Bronchial epithelial cell (primary cell): Measurements from ENCODE around the gene CEACAM6. TPM values are rescaled to one million over a fixed set of nuclear protein-coding genes. Genes with fewer than 3 reads are reported as not detected.
A peak's percentile ranks its signal among the peaks of the same experiment; 100 is the strongest.
"Not testable (repeated sequence)": the region's sequence is repeated elsewhere in the genome, so short reads cannot be mapped to it uniquely, and the experiment has no call there.

Experiments
- DNase-seq: peaks from one replicate; pipeline ENCODE4 v3.0.0-alpha.2; 2010; ENCODE audit warnings: low read depth
- FAIRE-seq: peaks from 2 replicates; lab custom pipeline; 2011; peaks lifted over from hg19 to GRCh38; lab: Jason Lieb, UNC
- H3K27me3 ChIP-seq: 2 replicates; pipeline ENCODE4 v1.5.1; 2011; ENCODE audit warnings: low read length; ENCODE audit not compliant: control insufficient read depth, insufficient read depth
- H3K36me3 ChIP-seq: 2 replicates; pipeline ENCODE4 v1.5.1; 2011; ENCODE audit warnings: low read length; ENCODE audit not compliant: control insufficient read depth, insufficient read depth
- H3K4me3 ChIP-seq: 2 replicates; pipeline ENCODE4 v1.5.1; 2011; ENCODE audit warnings: mild to moderate bottlenecking, low read depth, low read length, control low read depth
- total RNA-seq: library from RNA; depleted of rRNA; stranded (reverse); fragments of >200 nt; gene quantifications from 2 replicates; pipeline ENCODE4 v1.2.1, GENCODE V29; 2014
- TF ChIP-seq, protein P1 (sequence below): IDR thresholded peaks from 2 replicates; pipeline ENCODE4 v1.5.1; 2011; ENCODE audit warnings: mild to moderate bottlenecking, moderate library complexity, low read length, control low read depth, inconsistent platforms; ENCODE audit not compliant: insufficient read depth, severe bottlenecking

Gene CEACAM6
- total RNA-seq, 1 donor from 2014 or later = 13.7 TPM

- DNase-seq (no peak), FAIRE-seq (peak; percentile 97)
- Histone ChIP-seq H3K4me3 (no peak overlapping the region), H3K27me3 (peaks cover 8% of the 10 kb centered on the region), H3K36me3 (no peaks in the 10 kb centered on the region)
- TF ChIP-seq, protein P1, sequence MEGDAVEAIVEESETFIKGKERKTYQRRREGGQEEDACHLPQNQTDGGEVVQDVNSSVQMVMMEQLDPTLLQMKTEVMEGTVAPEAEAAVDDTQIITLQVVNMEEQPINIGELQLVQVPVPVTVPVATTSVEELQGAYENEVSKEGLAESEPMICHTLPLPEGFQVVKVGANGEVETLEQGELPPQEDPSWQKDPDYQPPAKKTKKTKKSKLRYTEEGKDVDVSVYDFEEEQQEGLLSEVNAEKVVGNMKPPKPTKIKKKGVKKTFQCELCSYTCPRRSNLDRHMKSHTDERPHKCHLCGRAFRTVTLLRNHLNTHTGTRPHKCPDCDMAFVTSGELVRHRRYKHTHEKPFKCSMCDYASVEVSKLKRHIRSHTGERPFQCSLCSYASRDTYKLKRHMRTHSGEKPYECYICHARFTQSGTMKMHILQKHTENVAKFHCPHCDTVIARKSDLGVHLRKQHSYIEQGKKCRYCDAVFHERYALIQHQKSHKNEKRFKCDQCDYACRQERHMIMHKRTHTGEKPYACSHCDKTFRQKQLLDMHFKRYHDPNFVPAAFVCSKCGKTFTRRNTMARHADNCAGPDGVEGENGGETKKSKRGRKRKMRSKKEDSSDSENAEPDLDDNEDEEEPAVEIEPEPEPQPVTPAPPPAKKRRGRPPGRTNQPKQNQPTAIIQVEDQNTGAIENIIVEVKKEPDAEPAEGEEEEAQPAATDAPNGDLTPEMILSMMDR = no peak
Observed at GRCh38 chr19:41784743-41785142, 29.4 kb downstream of the CEACAM6 start.

DNA sequence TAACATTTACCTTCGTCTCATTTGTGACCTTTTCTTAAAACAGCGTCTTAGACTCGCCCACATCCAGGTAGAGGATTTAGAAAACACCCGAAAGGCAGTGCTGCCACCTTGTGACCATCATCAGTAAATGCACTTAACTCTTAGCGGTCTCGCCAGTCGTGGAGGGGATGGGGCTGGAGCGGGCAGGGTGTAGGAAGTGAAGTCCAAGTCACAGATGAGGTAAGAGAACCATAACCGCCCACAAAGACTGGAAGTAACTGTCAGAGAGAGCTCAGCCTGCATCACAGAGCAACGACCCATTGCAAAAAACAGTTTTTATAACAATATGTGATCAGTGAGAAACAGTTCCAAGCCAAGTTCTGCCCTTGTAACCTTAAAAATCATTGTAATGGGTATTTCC lies 30.3 kb downstream of the CEACAM6 start:
- peak; percentile 96 for FAIRE-seq
- no peaks in the 10 kb centered on the region for H3K36me3 ChIP-seq

GRCh38 chr19:41787055-41787454 lies 31.7 kb downstream of the CEACAM6 start:
- H3K27me3 ChIP-seq = peaks cover 8% of the 10 kb centered on the region
- no peak for DNase-seq
- FAIRE-seq = no peak
- TF ChIP-seq, protein P1 = no peak
- H3K4me3 ChIP-seq = no peak overlapping the region
- H3K36me3 ChIP-seq = no peaks in the 10 kb centered on the region

More for the DNA sequence above, 30.3 kb downstream of the CEACAM6 start:
- TF ChIP-seq, protein P1 = peak; percentile 71
- DNase-seq = peak; percentile 78
- Histone ChIP-seq H3K27me3 (peaks cover 8% of the 10 kb centered on the region), H3K4me3 (no peak overlapping the region)

DNA sequence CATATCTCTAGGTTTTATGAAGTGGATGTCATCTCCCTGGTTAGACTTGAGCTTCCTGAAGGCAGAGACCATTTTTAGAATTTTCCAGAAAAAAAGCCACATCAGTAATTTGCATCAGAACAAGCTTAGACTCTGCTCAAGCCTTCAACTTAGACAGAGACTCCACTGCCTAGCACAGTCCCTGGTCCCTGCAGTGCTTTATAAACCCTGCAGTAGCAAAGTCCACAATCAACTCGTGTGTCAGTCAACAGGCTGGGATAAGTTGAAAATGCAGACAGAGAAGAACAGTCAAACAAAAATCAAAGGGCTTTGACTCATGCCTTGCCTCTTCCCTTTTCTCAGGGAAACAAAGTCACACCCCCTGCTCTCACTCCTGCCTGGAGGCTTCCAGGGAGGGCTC lies 33.2 kb downstream of the CEACAM6 start:
- not testable (repeated sequence) for H3K27me3 ChIP-seq, DNase-seq, H3K4me3 ChIP-seq, H3K36me3 ChIP-seq
- FAIRE-seq = peak; percentile 88

DNA sequence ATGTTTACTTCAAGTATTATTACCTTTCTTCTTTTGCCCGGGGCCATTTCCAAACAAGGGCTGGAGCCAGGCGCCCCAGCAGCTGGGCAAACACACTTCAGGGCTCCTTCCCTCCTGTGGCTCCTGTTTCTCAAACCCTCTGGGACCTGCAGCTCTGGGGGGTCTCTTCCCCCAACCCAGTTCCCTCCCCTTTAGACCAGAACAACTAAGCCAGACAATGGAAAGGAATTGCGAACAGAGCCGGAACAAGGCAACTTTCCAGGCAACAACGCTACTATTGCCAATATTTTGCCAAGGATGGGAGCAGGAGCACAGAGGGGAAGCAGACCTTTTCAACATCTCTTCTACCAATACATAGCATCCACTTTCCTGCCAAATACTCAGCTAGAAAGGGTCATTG lies 33.7 kb downstream of the CEACAM6 start:
- not testable (repeated sequence) for DNase-seq, H3K36me3 ChIP-seq, H3K4me3 ChIP-seq, FAIRE-seq, H3K27me3 ChIP-seq

GRCh38 chr19:41792513-41793413 lies 37.4 kb downstream of the CEACAM6 start:
- no peak for FAIRE-seq
- H3K36me3 ChIP-seq = no peaks in the 10 kb centered on the region
- H3K27me3 ChIP-seq = no peaks in the 10 kb centered on the region
- TF ChIP-seq, protein P1 = peak; percentile 85
- peak; percentile 66 for DNase-seq
- H3K4me3 ChIP-seq = no peak overlapping the region
